ENCODE measurements around the gene TMTC1. TPM values are rescaled to one million over a fixed set of nuclear protein-coding genes. Genes with fewer than 3 reads are reported as not detected.

Gene TMTC1
- total and polyA plus RNA-seq, 8 donors = 0.85 to 37.7 (median 1.9) TPM

DNA sequence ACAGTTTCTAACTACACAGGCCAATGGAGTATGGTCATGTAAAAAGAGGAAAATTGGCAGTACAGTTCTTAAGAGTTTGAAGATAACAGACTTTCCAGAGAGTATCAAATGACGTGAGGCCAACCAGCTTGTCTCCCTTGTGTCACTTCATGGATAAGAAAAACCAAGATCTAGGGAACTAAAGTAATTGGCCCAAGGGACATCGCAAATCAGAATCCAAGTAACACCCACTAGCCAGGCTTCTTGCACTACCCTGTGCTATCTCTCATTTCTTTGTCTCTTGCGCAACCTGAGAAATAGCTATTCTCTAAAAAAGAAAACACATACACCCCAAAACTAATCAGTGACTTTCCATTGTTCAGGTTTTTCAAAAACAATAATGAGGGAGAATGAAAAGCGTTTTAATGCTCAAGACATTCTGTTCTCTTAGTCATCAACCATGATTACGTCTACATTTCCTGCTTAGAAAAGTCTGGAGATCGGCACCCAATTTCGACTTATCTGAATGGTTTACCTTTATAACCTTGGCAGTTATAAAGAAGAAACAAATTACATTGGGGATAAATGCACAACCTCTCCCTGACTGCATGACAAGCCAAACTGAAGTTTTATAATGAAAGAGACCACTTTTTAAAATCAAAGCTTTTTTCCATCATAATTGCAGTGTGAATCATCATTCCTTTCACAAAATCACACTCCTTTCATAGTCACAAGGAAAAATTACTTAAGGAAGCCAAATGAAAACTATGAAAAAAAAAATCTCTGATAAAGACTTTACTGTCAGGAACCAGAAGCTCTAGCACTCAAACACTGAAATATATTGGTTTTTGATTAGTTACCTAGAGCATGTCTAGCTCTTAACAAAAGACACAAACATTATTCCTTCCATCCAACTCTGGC is 42.1 kb downstream of the TMTC1 start:
- intact Hi-C loops (cut with DNase I) = no loop called here
- DNase-seq (no peak), ATAC-seq (no peak)
- peak overlapping the region; percentile 13 to 28 for H3K27ac ChIP-seq
- no peaks in the 10 kb centered on the region for H3K27me3 ChIP-seq
- H3K36me3 ChIP-seq = no peaks in the 10 kb centered on the region
- no peaks in the 10 kb centered on the region for H3K4me1 ChIP-seq
- no peak overlapping the region for H3K4me3 ChIP-seq
- no peaks in the 10 kb centered on the region for H3K9me3 ChIP-seq
- TF ChIP-seq, protein P1, sequence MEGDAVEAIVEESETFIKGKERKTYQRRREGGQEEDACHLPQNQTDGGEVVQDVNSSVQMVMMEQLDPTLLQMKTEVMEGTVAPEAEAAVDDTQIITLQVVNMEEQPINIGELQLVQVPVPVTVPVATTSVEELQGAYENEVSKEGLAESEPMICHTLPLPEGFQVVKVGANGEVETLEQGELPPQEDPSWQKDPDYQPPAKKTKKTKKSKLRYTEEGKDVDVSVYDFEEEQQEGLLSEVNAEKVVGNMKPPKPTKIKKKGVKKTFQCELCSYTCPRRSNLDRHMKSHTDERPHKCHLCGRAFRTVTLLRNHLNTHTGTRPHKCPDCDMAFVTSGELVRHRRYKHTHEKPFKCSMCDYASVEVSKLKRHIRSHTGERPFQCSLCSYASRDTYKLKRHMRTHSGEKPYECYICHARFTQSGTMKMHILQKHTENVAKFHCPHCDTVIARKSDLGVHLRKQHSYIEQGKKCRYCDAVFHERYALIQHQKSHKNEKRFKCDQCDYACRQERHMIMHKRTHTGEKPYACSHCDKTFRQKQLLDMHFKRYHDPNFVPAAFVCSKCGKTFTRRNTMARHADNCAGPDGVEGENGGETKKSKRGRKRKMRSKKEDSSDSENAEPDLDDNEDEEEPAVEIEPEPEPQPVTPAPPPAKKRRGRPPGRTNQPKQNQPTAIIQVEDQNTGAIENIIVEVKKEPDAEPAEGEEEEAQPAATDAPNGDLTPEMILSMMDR (IDR thresholded peaks at IDR 0.05) = no peak

- Histone ChIP-seq H3K36me3 (no peaks in the 10 kb centered on the region), H3K4me3 (no peak overlapping the region), H3K27ac (no peak overlapping the region), H3K9me3 (no peaks in the 10 kb centered on the region), H3K27me3 (no peaks in the 10 kb centered on the region), H3K4me1 (no peaks in the 10 kb centered on the region)
- ATAC-seq (no peak), DNase-seq (no peak)
- intact Hi-C loops (cut with DNase I) = no loop called here
- TF ChIP-seq, protein P1 (IDR thresholded peaks at IDR 0.05) = no peak
These were observed 44.3 kb downstream of the TMTC1 start for GRCh38 chr12:29739279-29739991.

- no peaks in the 10 kb centered on the region for H3K9me3 ChIP-seq
- TF ChIP-seq, protein P1 (IDR thresholded peaks at IDR 0.05) = no peak
- no peaks in the 10 kb centered on the region for H3K27me3 ChIP-seq
- no peak for ATAC-seq
- DNase-seq = peak in 1 of 4 donors; percentile 23
- no peak overlapping the region for H3K27ac ChIP-seq
- no peak overlapping the region for H3K4me3 ChIP-seq
- H3K4me1 ChIP-seq = no peaks in the 10 kb centered on the region
- no peaks in the 10 kb centered on the region for H3K36me3 ChIP-seq
- intact Hi-C loops (cut with DNase I) = no loop called here
These were observed 45.4 kb downstream of the TMTC1 start for GRCh38 chr12:29738365-29738764.

GRCh38 chr12:29737644-29738043 is 46.1 kb downstream of the TMTC1 start:
- intact Hi-C loops (cut with DNase I) = no loop called here
- no peak overlapping the region for H3K4me3 ChIP-seq
- no peaks in the 10 kb centered on the region for H3K4me1 ChIP-seq
- TF ChIP-seq, protein P1 (IDR thresholded peaks at IDR 0.05) = no peak
- H3K9me3 ChIP-seq = no peaks in the 10 kb centered on the region
- H3K27ac ChIP-seq = no peak overlapping the region
- ATAC-seq (no peak), DNase-seq (no peak)
- no peaks in the 10 kb centered on the region for H3K36me3 ChIP-seq
- no peaks in the 10 kb centered on the region for H3K27me3 ChIP-seq

DNA sequence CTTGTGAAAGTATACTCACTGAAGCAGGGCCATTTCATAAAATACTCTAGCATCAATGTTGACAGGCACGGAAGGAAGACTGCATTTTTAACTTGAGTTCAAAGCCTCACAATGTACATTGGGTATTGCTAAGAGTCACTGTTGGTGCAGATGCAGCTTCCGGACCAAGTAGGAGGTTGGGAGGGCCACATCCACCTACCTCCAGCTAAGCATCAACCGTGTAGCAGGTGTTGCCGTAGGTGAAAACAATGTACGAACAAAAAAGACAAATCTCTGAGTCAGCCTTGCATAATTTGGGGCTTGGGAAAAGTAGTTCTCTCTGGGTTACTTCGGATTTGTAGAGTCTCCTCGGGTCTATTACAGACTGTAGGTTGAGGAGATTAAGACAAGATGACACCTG is 48.1 kb downstream of the TMTC1 start:
- TF ChIP-seq, protein P1 (IDR thresholded peaks at IDR 0.05) = no peak
- Histone ChIP-seq H3K4me3 (no peak overlapping the region), H3K27ac (no peak overlapping the region), H3K27me3 (no peaks in the 10 kb centered on the region), H3K36me3 (no peaks in the 10 kb centered on the region), H3K9me3 (no peaks in the 10 kb centered on the region), H3K4me1 (no peaks in the 10 kb centered on the region)
- no peak for DNase-seq
- intact Hi-C loops (cut with DNase I) = no loop called here
- no peak for ATAC-seq
